GM12892 (cell line): ENCODE data around the gene PLBD1.

ENCODE experiments used
- POLR2A ChIP-seq: IDR thresholded peaks from 2 replicates; pipeline ENCODE4 v1.6.1; 2011; ENCODE audit warnings: low read depth, low read length, control low read depth
- POLR2AphosphoS5 ChIP-seq: IDR thresholded peaks from 2 replicates; pipeline ENCODE4 v1.6.1; 2011; ENCODE audit warnings: low read depth, low read length, control low read depth
- TAF1 ChIP-seq: IDR thresholded peaks from 2 replicates; pipeline ENCODE4 v1.6.1; 2011; ENCODE audit warnings: low read depth, mild to moderate bottlenecking, control low read depth, low read length, borderline replicate concordance

- TF ChIP-seq TAF1 (no peak), POLR2AphosphoS5 (no peak), POLR2A (no peak)
Observed at GRCh38 chr12:14482886-14483285, 84.8 kb downstream of the PLBD1 start.
